ENCODE results near the gene PTPN1. TPM values are rescaled to one million over a fixed set of nuclear protein-coding genes. Genes with fewer than 3 reads are reported as not detected.

The PTPN1 gene
- polyA plus RNA-seq, 1 donor: 18.4 TPM

GRCh38 chr20:50625986-50626677, 115.9 kb downstream of the PTPN1 start:
- Histone ChIP-seq H3K27me3 (ENCODE audit: control insufficient read depth, insufficient read depth, low read length) (no peaks in the 10 kb centered on the region), H3K4me1 (ENCODE audit: control insufficient read depth, insufficient read depth, low read length) (peaks cover 7% of the 10 kb centered on the region), H3K9me3 (ENCODE audit: control insufficient read depth, low read depth, low read length) (peaks cover 4% of the 10 kb centered on the region), H3K36me3 (ENCODE audit: control insufficient read depth, insufficient read depth, low read length) (no peaks in the 10 kb centered on the region), H3K4me3 (ENCODE audit: low read length) (no peak overlapping the region), H3K27ac (ENCODE audit: low read length) (no peak overlapping the region)
- peak in 1 of 2 donors; percentile 34 for DNase-seq
- WGBS (ENCODE audit: insufficient coverage, low lambda C conversion rate): no CpG with 5 or more reads among the region's 15 CpGs

- peaks cover 3% of the 10 kb centered on the region for H3K9me3 ChIP-seq (ENCODE audit: control insufficient read depth, low read depth, low read length)
- no peak overlapping the region for H3K27ac ChIP-seq (ENCODE audit: low read length)
- DNase-seq: no peak
- H3K36me3 ChIP-seq (ENCODE audit: control insufficient read depth, insufficient read depth, low read length): no peaks in the 10 kb centered on the region
- H3K27me3 ChIP-seq (ENCODE audit: control insufficient read depth, insufficient read depth, low read length): no peaks in the 10 kb centered on the region
- no CpG with 5 or more reads among the region's 9 CpGs for WGBS (ENCODE audit: insufficient coverage, low lambda C conversion rate)
- peaks cover 7% of the 10 kb centered on the region for H3K4me1 ChIP-seq (ENCODE audit: control insufficient read depth, insufficient read depth, low read length)
- H3K4me3 ChIP-seq (ENCODE audit: low read length): no peak overlapping the region
Observed at GRCh38 chr20:50627747-50628146, 117.6 kb downstream of the PTPN1 start.

GRCh38 chr20:50628332-50628731, 118.1 kb downstream of the PTPN1 start:
- Histone ChIP-seq H3K27me3 (ENCODE audit: control insufficient read depth, insufficient read depth, low read length) (no peaks in the 10 kb centered on the region), H3K4me1 (ENCODE audit: control insufficient read depth, insufficient read depth, low read length) (peaks cover 7% of the 10 kb centered on the region), H3K27ac (ENCODE audit: low read length) (no peak overlapping the region), H3K9me3 (ENCODE audit: control insufficient read depth, low read depth, low read length) (peaks cover 3% of the 10 kb centered on the region), H3K36me3 (ENCODE audit: control insufficient read depth, insufficient read depth, low read length) (no peaks in the 10 kb centered on the region), H3K4me3 (ENCODE audit: low read length) (no peak overlapping the region)
- no CpG with 5 or more reads among the region's 11 CpGs for WGBS (ENCODE audit: insufficient coverage, low lambda C conversion rate)
- no peak for DNase-seq

DNA sequence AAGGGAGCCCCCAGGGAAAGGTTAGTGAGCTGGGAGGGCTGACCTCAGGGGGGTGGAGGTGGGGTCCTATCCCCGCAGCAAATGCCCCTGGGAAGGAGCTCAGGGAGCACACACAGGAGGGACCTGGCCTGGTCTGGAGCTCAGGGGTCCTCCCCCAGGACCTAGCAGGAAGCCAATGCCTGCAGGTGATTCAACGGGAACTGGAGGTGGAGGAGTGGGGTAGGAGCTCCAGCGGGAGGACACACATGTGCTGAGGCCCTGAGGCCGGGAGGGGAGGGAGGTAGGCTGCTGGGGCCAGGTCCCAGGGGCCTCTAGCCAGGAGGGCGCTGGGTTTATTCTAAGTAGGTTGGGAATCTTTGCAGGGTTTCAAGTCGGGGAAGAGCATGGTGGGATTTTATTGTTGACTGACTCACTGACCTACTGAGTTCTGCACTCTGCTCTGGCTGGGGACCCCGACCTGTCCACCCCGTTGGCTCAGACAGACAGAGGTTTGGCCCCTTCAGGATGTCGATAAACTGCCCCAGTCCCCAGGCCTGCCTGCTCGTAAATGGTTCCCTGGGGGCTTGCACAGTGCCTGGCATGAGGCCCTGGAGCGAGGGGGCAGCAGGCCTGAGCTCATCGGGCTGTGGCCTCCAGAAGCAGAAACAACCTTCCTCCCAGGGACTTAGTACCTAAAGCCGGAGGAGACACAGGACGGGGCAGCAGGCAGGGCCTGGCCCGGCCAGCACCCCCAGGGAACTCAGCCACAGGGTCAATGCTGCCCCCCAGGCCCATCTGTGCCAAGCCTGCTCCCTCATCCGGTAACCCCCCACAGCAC, 118.9 kb downstream of the PTPN1 start:
- H3K36me3 ChIP-seq (ENCODE audit: control insufficient read depth, insufficient read depth, low read length): no peaks in the 10 kb centered on the region
- no peak overlapping the region for H3K4me3 ChIP-seq (ENCODE audit: low read length)
- DNase-seq: no peak
- no CpG with 5 or more reads among the region's 16 CpGs for WGBS (ENCODE audit: insufficient coverage, low lambda C conversion rate)
- peaks cover 3% of the 10 kb centered on the region for H3K9me3 ChIP-seq (ENCODE audit: control insufficient read depth, low read depth, low read length)
- H3K27ac ChIP-seq (ENCODE audit: low read length): no peak overlapping the region
- H3K4me1 ChIP-seq (ENCODE audit: control insufficient read depth, insufficient read depth, low read length): peaks cover 7% of the 10 kb centered on the region
- H3K27me3 ChIP-seq (ENCODE audit: control insufficient read depth, insufficient read depth, low read length): no peaks in the 10 kb centered on the region

DNA sequence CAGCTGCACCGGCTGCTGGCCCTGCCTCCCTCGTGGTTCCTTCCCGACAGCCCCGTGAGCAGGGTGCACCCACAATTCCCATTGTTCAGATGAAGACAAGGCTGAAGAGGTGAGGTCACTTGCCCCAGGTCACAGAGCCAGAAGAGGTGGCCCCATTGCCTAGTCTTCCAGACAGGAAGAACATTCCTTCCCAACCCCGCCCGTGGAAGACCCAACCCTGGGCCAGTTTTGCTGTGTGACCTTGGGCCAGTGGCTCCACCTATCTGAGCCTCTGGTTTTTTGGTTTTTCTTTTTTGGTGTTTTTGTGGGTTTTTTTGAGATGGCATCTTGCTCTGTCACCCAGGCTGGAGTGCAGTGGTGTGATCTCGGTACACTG, 119.5 kb downstream of the PTPN1 start:
- peaks cover 7% of the 10 kb centered on the region for H3K4me1 ChIP-seq (ENCODE audit: control insufficient read depth, insufficient read depth, low read length)
- H3K9me3 ChIP-seq (ENCODE audit: control insufficient read depth, low read depth, low read length): peaks cover 3% of the 10 kb centered on the region
- no CpG with 5 or more reads among the region's 7 CpGs for WGBS (ENCODE audit: insufficient coverage, low lambda C conversion rate)
- no peaks in the 10 kb centered on the region for H3K36me3 ChIP-seq (ENCODE audit: control insufficient read depth, insufficient read depth, low read length)
- DNase-seq: no peak
- H3K27ac ChIP-seq (ENCODE audit: low read length): no peak overlapping the region
- no peaks in the 10 kb centered on the region for H3K27me3 ChIP-seq (ENCODE audit: control insufficient read depth, insufficient read depth, low read length)
- H3K4me3 ChIP-seq (ENCODE audit: low read length): no peak overlapping the region

- Histone ChIP-seq H3K9me3 (ENCODE audit: control insufficient read depth, low read depth, low read length) (peaks cover 3% of the 10 kb centered on the region), H3K4me3 (ENCODE audit: low read length) (no peak overlapping the region), H3K27me3 (ENCODE audit: control insufficient read depth, insufficient read depth, low read length) (no peaks in the 10 kb centered on the region), H3K36me3 (ENCODE audit: control insufficient read depth, insufficient read depth, low read length) (no peaks in the 10 kb centered on the region), H3K27ac (ENCODE audit: low read length) (no peak overlapping the region), H3K4me1 (ENCODE audit: control insufficient read depth, insufficient read depth, low read length) (peaks cover 12% of the 10 kb centered on the region)
- WGBS (ENCODE audit: insufficient coverage, low lambda C conversion rate): no CpG with 5 or more reads among the region's 21 CpGs
- no peak for DNase-seq
Observed at GRCh38 chr20:50630578-50631263, 120.5 kb downstream of the PTPN1 start.

GRCh38 chr20:50632236-50632635, 122.1 kb downstream of the PTPN1 start:
- no CpG with 5 or more reads among the region's 7 CpGs for WGBS (ENCODE audit: insufficient coverage, low lambda C conversion rate)
- H3K9me3 ChIP-seq (ENCODE audit: control insufficient read depth, low read depth, low read length): peaks cover 3% of the 10 kb centered on the region
- no peak overlapping the region for H3K27ac ChIP-seq (ENCODE audit: low read length)
- H3K27me3 ChIP-seq (ENCODE audit: control insufficient read depth, insufficient read depth, low read length): no peaks in the 10 kb centered on the region
- H3K36me3 ChIP-seq (ENCODE audit: control insufficient read depth, insufficient read depth, low read length): no peaks in the 10 kb centered on the region
- no peak overlapping the region for H3K4me3 ChIP-seq (ENCODE audit: low read length)
- peaks cover 21% of the 10 kb centered on the region for H3K4me1 ChIP-seq (ENCODE audit: control insufficient read depth, insufficient read depth, low read length)
- no peak for DNase-seq

DNA sequence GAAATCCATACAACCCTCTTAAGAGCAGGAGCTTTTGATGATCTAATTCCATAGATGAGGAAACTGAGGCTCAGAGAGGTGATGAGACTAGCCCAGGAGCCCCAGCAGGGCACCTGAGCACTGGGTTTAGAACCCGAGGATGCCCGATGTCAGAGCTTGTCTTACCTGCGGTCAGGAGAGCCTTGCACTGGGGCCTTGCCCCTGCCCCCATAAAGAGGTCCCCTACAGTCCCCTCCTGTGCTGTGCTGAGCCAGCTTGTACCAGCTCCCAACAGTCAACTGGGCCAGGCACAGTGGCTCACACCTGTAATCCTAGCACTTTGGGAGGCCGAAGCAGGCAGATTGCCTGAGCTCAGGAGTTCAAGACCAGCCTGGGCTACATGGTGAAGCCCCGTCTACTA, 122.5 kb downstream of the PTPN1 start:
- no peaks in the 10 kb centered on the region for H3K36me3 ChIP-seq (ENCODE audit: control insufficient read depth, insufficient read depth, low read length)
- H3K4me1 ChIP-seq (ENCODE audit: control insufficient read depth, insufficient read depth, low read length): peaks cover 24% of the 10 kb centered on the region
- no CpG with 5 or more reads among the region's 5 CpGs for WGBS (ENCODE audit: insufficient coverage, low lambda C conversion rate)
- H3K9me3 ChIP-seq (ENCODE audit: control insufficient read depth, low read depth, low read length): peaks cover 3% of the 10 kb centered on the region
- no peak for DNase-seq
- H3K27ac ChIP-seq (ENCODE audit: low read length): no peak overlapping the region
- no peaks in the 10 kb centered on the region for H3K27me3 ChIP-seq (ENCODE audit: control insufficient read depth, insufficient read depth, low read length)
- H3K4me3 ChIP-seq (ENCODE audit: low read length): no peak overlapping the region

DNA sequence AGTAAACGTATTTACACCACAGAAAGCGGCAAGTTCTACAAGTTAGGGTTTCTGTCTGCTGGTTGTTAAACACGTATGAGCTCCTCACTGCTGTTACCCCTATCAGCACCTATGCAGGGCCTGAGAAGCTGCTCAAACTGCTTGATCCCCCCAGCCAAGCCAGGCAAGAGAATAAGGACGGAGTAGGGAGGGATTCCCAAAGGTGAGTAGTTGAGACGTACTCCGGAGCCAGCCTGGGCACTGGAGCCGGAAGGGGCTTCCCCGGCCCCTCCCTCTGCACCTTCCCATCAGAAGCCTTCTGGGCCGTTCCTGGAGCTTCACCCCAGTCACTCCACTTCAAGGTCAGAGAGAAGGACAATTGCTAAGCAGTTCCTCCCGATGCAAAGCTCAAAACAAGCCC, 123.2 kb downstream of the PTPN1 start:
- no peaks in the 10 kb centered on the region for H3K36me3 ChIP-seq (ENCODE audit: control insufficient read depth, insufficient read depth, low read length)
- peaks cover 3% of the 10 kb centered on the region for H3K9me3 ChIP-seq (ENCODE audit: control insufficient read depth, low read depth, low read length)
- 100% methylated on average over 1 of the region's 10 CpGs for WGBS (ENCODE audit: insufficient coverage, low lambda C conversion rate)
- H3K4me1 ChIP-seq (ENCODE audit: control insufficient read depth, insufficient read depth, low read length): peaks cover 24% of the 10 kb centered on the region
- no peak for DNase-seq
- no peaks in the 10 kb centered on the region for H3K27me3 ChIP-seq (ENCODE audit: control insufficient read depth, insufficient read depth, low read length)
- H3K27ac ChIP-seq (ENCODE audit: low read length): no peak overlapping the region
- no peak overlapping the region for H3K4me3 ChIP-seq (ENCODE audit: low read length)

GRCh38 chr20:50634191-50634590, 124.0 kb downstream of the PTPN1 start:
- WGBS (ENCODE audit: insufficient coverage, low lambda C conversion rate): 71% methylated on average over 4 of the region's 6 CpGs
- H3K4me3 ChIP-seq (ENCODE audit: low read length): no peak overlapping the region
- DNase-seq: no peak
- no peaks in the 10 kb centered on the region for H3K27me3 ChIP-seq (ENCODE audit: control insufficient read depth, insufficient read depth, low read length)
- H3K36me3 ChIP-seq (ENCODE audit: control insufficient read depth, insufficient read depth, low read length): no peaks in the 10 kb centered on the region
- peaks cover 3% of the 10 kb centered on the region for H3K9me3 ChIP-seq (ENCODE audit: control insufficient read depth, low read depth, low read length)
- H3K27ac ChIP-seq (ENCODE audit: low read length): no peak overlapping the region
- H3K4me1 ChIP-seq (ENCODE audit: control insufficient read depth, insufficient read depth, low read length): peaks cover 21% of the 10 kb centered on the region

All from large intestine (tissue), 3 donors.